ENCODE results near the gene FBXO44.

The FBXO44 gene

GRCh38 chr1:11712285-11712684 is 57.6 kb downstream of the FBXO44 start:
- H3K4me3 ChIP-seq (replicated peaks; ENCODE audit: insufficient read depth, low read length), result no peak overlapping the region
- TF ChIP-seq REST (IDR thresholded peaks at IDR 0.05; ENCODE audit: insufficient replicate concordance, low read depth), result no peak
- TF ChIP-seq GABPA (IDR thresholded peaks at IDR 0.05; ENCODE audit: low read depth), result no peak
- TF ChIP-seq POLR2AphosphoS5 (IDR thresholded peaks at IDR 0.05; ENCODE audit: low read depth), result no peak
- no peak for TF ChIP-seq SPI1 (IDR thresholded peaks at IDR 0.05; ENCODE audit: borderline replicate concordance, low read depth)
- no peak for TF ChIP-seq CTCF (IDR thresholded peaks at IDR 0.05; ENCODE audit: insufficient read depth, low read length)
- H3K27me3 ChIP-seq (ENCODE audit: insufficient read depth, poor library complexity, severe bottlenecking), result no peaks in the 10 kb centered on the region

More at GRCh38 chr1:11712285-11712684, 57.6 kb downstream of the FBXO44 start:
- H3K27ac ChIP-seq (replicated peaks), result no peak overlapping the region
- DNase-seq (ENCODE audit: low read depth in 1 of 2, low spot score in 1 of 2), result no peak

Measured in HL-60 (cell line).